HG03108 (cell line): ENCODE measurements around the gene MAP3K7CL.

Experiments
- ATAC-seq: cut with Tn5 transposase; IDR thresholded peaks from one replicate; pipeline ENCODE4 v1.9.1; 2021; ENCODE audit warnings: moderate library complexity; ENCODE audit not compliant: unreplicated experiment

MAP3K7CL gene

GRCh38 chr21:29224006-29224405 lies 93.6 kb downstream of the MAP3K7CL start:
- ATAC-seq: no peak
